HepG2 (cell line): ENCODE results near the gene GNAL. TPM values are rescaled to one million over a fixed set of nuclear protein-coding genes. Genes with fewer than 3 reads are reported as not detected.

Experiments used
- ATM ChIP-seq: fragments of 450-650 bp; IDR thresholded peaks from 2 replicates; pipeline ENCODE4 v1.7.1; 2017; ENCODE audit warnings: mild to moderate bottlenecking, borderline replicate concordance
- BATF2 ChIP-seq: sonication (generic); formaldehyde crosslinking; IDR thresholded peaks from 2 replicates; pipeline ENCODE4 v1.8.0; 2022; ENCODE audit warnings: mild to moderate bottlenecking, missing genetic modification reagents, moderate library complexity
- BRCA1 ChIP-seq: sonication (generic); formaldehyde crosslinking; IDR thresholded peaks from 2 replicates; pipeline ENCODE4 v1.4.0; 2020; ENCODE audit warnings: missing genetic modification reagents
- HBP1 ChIP-seq: IDR thresholded peaks from 2 replicates; pipeline ENCODE4 v1.6.1; 2016; ENCODE audit warnings: low read depth, control low read depth
- HNRNPH1 ChIP-seq: fragments of 200-400 bp; formaldehyde crosslinking; optimal IDR thresholded peaks from 2 replicates; pipeline ENCODE3; 2017; ENCODE audit warnings: mild to moderate bottlenecking, low read depth, low read length
- KLF11 ChIP-seq: IDR thresholded peaks from 2 replicates; pipeline ENCODE4 v1.6.1; 2016; ENCODE audit warnings: missing compliant biosample characterization
- KMT2B ChIP-seq: IDR thresholded peaks from 2 replicates; pipeline ENCODE4 v1.6.1; 2016; ENCODE audit warnings: missing genetic modification reagents, missing compliant biosample characterization
- NCOA1 ChIP-seq: sonication (generic); formaldehyde crosslinking; IDR thresholded peaks from 2 replicates; pipeline ENCODE4 v1.9.0; 2021; ENCODE audit warnings: missing genetic modification reagents
- POLR2G ChIP-seq: fragments of 200-400 bp; formaldehyde crosslinking; IDR thresholded peaks from 2 replicates; pipeline ENCODE4 v1.6.1; 2018; ENCODE audit warnings: mild to moderate bottlenecking, low read depth, low read length, moderate library complexity
- RARG ChIP-seq: sonication (generic); formaldehyde crosslinking; IDR thresholded peaks from 2 replicates; pipeline ENCODE4 v1.4.0; 2020; ENCODE audit warnings: low read depth, mild to moderate bottlenecking, missing genetic modification reagents
- RXRA ChIP-seq: sonication (generic); formaldehyde crosslinking; IDR thresholded peaks from 2 replicates; pipeline ENCODE4 v1.5.1; 2020; ENCODE audit warnings: missing genetic modification reagents
- STAG1 ChIP-seq: sonication (generic); formaldehyde crosslinking; IDR thresholded peaks from 2 replicates; pipeline ENCODE4 v1.4.0; 2020; ENCODE audit warnings: missing genetic modification reagents
- ZBTB1 ChIP-seq: sonication (generic); formaldehyde crosslinking; IDR thresholded peaks from 2 replicates; pipeline ENCODE4 v1.4.0; 2020; ENCODE audit warnings: missing genetic modification reagents, borderline replicate concordance
- ZC3H13 ChIP-seq: sonication (generic); formaldehyde crosslinking; IDR thresholded peaks from 2 replicates; pipeline ENCODE4 v1.8.1; 2023; ENCODE audit warnings: mild to moderate bottlenecking, missing genetic modification reagents, moderate library complexity
- ZC3H4 ChIP-seq: sonication (generic); formaldehyde crosslinking; IDR thresholded peaks from 2 replicates; pipeline ENCODE4 v1.4.0; 2020; ENCODE audit warnings: missing genetic modification reagents, borderline replicate concordance
- ZFP62 ChIP-seq: sonication (generic); formaldehyde crosslinking; IDR thresholded peaks from 2 replicates; pipeline ENCODE4 v1.4.0; 2020; ENCODE audit warnings: missing genetic modification reagents
- ZFP90 ChIP-seq: sonication (generic); formaldehyde crosslinking; IDR thresholded peaks from 2 replicates; pipeline ENCODE4 v1.8.0; 2022; ENCODE audit warnings: missing genetic modification reagents, mild to moderate bottlenecking, inconsistent platforms, borderline replicate concordance
- ZIK1 ChIP-seq: sonication (generic); formaldehyde crosslinking; IDR thresholded peaks from 2 replicates; pipeline ENCODE4 v1.5.0; 2020; ENCODE audit warnings: mild to moderate bottlenecking, low read depth, missing genetic modification reagents, borderline replicate concordance
- ZNF230 ChIP-seq: sonication (generic); formaldehyde crosslinking; IDR thresholded peaks from 2 replicates; pipeline ENCODE4 v1.4.0; 2020; ENCODE audit warnings: mild to moderate bottlenecking, missing genetic modification reagents
- ZNF44 ChIP-seq: sonication (generic); formaldehyde crosslinking; IDR thresholded peaks from 2 replicates; pipeline ENCODE4 v1.5.1; 2020; ENCODE audit warnings: mild to moderate bottlenecking, missing genetic modification reagents
- ZNF720 ChIP-seq: sonication (generic); formaldehyde crosslinking; IDR thresholded peaks from 2 replicates; pipeline ENCODE4 v1.4.0; 2020; ENCODE audit warnings: missing genetic modification reagents
- ZNF790 ChIP-seq: sonication (generic); formaldehyde crosslinking; IDR thresholded peaks from 2 replicates; pipeline ENCODE4 v1.8.0; 2022; ENCODE audit warnings: missing genetic modification reagents, mild to moderate bottlenecking, borderline replicate concordance
- ZNF816 ChIP-seq: sonication (generic); formaldehyde crosslinking; IDR thresholded peaks from 2 replicates; pipeline ENCODE4 v1.8.0; 2022; ENCODE audit warnings: missing genetic modification reagents, mild to moderate bottlenecking, borderline replicate concordance
- polyA plus RNA-seq, 8 experiments: library from polyadenylated mRNA; depleted of rRNA in 3 of 8; stranded (reverse) in 7 of 8; unstranded in 1 of 8; fragments of >200 nt; fragmentation: Illumina TruSeq in 4 of 8; extraction: Trizol in 4 of 8; gene quantifications; 2 replicates each; pipeline versions ENCODE4 v1.2.1 to v1.2.3, GENCODE V29; 2011 to 2016; ENCODE audit warnings: low read depth in 4 of 8, missing spikeins in 1 of 8, mixed read lengths in 1 of 8; ENCODE audit not compliant: insufficient read depth in 1 of 8
- total RNA-seq, 5 experiments: library from RNA; depleted of rRNA; stranded (reverse); fragments of >200 nt; fragmentation: Illumina TruSeq; extraction: Trizol; gene quantifications; 2 replicates each; pipeline ENCODE4 v1.2.3, GENCODE V29; 2016; ENCODE audit warnings: low read depth in 1 of 5
- TF ChIP-seq, protein P1 (sequence below): sonication (generic); formaldehyde crosslinking; IDR thresholded peaks from 2 replicates; pipeline ENCODE4 v1.4.0; 2020; ENCODE audit warnings: missing genetic modification reagents
- TF ChIP-seq, protein P2 (sequence below): sonication (generic); formaldehyde crosslinking; conservative IDR thresholded peaks from 2 replicates; pipeline ENCODE4 v1.8.0; 2022; ENCODE audit warnings: low read depth, missing genetic modification reagents

Gene GNAL
- total and polyA plus RNA-seq, 2 of the 13 experiments (the other 11 are each of a cell fraction or from before 2014, with no cell fraction given) = 0.87 to 1.4 TPM

DNA sequence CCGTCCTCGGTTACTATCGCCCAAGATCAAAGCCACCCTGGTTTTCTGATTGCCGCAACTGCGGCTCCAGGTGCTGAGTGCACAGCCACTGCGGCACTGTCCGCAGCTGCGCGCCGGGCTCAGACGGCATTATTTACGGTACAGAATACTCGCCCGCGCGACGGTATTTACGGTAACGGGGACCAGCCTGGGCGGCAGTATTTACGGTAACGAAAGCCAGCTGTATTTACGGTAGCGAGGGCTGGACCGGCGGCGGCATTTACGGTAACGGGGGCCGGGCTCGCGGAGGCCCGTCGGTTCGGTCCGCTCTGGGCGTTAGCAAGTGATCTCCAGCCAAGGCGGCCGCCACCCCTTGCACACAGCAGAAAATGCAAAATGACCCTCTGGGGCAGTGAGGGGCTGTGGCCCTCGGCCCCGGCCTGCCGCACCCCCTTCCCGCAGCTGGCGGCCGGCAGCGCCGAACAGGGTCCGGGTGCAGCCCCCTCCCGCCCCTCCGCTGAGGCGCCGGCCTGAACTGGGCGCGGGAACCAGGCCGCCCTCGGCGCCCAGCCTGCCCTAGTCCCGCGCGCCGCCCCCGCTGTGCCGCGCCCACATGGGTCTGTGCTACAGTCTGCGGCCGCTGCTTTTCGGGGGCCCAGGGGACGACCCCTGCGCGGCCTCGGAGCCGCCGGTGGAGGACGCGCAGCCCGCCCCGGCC, at the start of gene GNAL (continued):
- TF ChIP-seq ZIK1 (CRISPR knock-in tag) = no peak
- TF ChIP-seq, protein P1, sequence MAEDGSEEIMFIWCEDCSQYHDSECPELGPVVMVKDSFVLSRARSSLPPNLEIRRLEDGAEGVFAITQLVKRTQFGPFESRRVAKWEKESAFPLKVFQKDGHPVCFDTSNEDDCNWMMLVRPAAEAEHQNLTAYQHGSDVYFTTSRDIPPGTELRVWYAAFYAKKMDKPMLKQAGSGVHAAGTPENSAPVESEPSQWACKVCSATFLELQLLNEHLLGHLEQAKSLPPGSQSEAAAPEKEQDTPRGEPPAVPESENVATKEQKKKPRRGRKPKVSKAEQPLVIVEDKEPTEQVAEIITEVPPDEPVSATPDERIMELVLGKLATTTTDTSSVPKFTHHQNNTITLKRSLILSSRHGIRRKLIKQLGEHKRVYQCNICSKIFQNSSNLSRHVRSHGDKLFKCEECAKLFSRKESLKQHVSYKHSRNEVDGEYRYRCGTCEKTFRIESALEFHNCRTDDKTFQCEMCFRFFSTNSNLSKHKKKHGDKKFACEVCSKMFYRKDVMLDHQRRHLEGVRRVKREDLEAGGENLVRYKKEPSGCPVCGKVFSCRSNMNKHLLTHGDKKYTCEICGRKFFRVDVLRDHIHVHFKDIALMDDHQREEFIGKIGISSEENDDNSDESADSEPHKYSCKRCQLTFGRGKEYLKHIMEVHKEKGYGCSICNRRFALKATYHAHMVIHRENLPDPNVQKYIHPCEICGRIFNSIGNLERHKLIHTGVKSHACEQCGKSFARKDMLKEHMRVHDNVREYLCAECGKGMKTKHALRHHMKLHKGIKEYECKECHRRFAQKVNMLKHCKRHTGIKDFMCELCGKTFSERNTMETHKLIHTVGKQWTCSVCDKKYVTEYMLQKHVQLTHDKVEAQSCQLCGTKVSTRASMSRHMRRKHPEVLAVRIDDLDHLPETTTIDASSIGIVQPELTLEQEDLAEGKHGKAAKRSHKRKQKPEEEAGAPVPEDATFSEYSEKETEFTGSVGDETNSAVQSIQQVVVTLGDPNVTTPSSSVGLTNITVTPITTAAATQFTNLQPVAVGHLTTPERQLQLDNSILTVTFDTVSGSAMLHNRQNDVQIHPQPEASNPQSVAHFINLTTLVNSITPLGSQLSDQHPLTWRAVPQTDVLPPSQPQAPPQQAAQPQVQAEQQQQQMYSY (CRISPR knock-in tag) = no peak
- no peak for TF ChIP-seq ZNF230
- TF ChIP-seq STAG1 (CRISPR knock-in tag) = no peak
- no peak for TF ChIP-seq ATM
- no peak for TF ChIP-seq ZNF790
- no peak for TF ChIP-seq ZBTB1 (CRISPR knock-in tag)
- TF ChIP-seq ZC3H13 = no peak
- TF ChIP-seq ZNF720 (CRISPR knock-in tag) = no peak
- TF ChIP-seq ZFP62 = peak; percentile 66; the same call in 1 of the 2 replicates
- no peak for TF ChIP-seq POLR2G
- no peak for TF ChIP-seq KMT2B (CRISPR knock-in tag)
- TF ChIP-seq ZFP90 (CRISPR knock-in tag) = no peak; the same call in 1 of the 2 replicates
- TF ChIP-seq KLF11 (CRISPR knock-in tag) = no peak
- TF ChIP-seq NCOA1 = no peak
- TF ChIP-seq HBP1 (CRISPR knock-in tag) = no peak
- no peak for TF ChIP-seq BRCA1 (CRISPR knock-in tag)
- no peak for TF ChIP-seq ZC3H4 (CRISPR knock-in tag)
- 0 out of 2 replicates have a peak, but pooled peaks have one; percentile 24 for TF ChIP-seq RXRA
- no peak for TF ChIP-seq ZNF816 (CRISPR knock-in tag)
- TF ChIP-seq, protein P2, sequence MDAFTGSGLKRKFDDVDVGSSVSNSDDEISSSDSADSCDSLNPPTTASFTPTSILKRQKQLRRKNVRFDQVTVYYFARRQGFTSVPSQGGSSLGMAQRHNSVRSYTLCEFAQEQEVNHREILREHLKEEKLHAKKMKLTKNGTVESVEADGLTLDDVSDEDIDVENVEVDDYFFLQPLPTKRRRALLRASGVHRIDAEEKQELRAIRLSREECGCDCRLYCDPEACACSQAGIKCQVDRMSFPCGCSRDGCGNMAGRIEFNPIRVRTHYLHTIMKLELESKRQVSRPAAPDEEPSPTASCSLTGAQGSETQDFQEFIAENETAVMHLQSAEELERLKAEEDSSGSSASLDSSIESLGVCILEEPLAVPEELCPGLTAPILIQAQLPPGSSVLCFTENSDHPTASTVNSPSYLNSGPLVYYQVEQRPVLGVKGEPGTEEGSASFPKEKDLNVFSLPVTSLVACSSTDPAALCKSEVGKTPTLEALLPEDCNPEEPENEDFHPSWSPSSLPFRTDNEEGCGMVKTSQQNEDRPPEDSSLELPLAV = no peak
- TF ChIP-seq RARG (CRISPR knock-in tag) = no peak
- no peak for TF ChIP-seq HNRNPH1
- TF ChIP-seq ZNF44 (CRISPR knock-in tag) = no peak
- no peak for TF ChIP-seq BATF2 (CRISPR knock-in tag)
